ENCODE measurements around the gene MYH9.

Gene MYH9

GRCh38 chr22:36368359-36368983 lies 19.3 kb downstream of the MYH9 start:
- Histone ChIP-seq H3K9ac (ENCODE audit: low read length in 5 of 5) (no peak overlapping the region), H3K36me3 (ENCODE audit: control insufficient read depth in 5 of 5, insufficient read depth in 5 of 5, low read length in 5 of 5) (peaks cover 0 to 13% (median 3%) of the 10 kb centered on the region in 5 donors)

GRCh38 chr22:36367479-36367878 lies 20.3 kb downstream of the MYH9 start:
- Histone ChIP-seq H3K9me3 (ENCODE audit: control insufficient read depth in 5 of 5, low read length in 5 of 5) (no peaks in the 10 kb centered on the region), H3K9ac (ENCODE audit: low read length in 5 of 5) (peak overlapping the region in 1 of 5 donors; percentile 2), H3K27ac (ENCODE audit: low read depth, low read length) (peak overlapping the region; percentile 70), H3K4me3 (ENCODE audit: low read depth in 1 of 5, low read length in 5 of 5) (peak overlapping the region in 2 of 5 donors; percentile 2 to 27), H3K27me3 (ENCODE audit: control insufficient read depth in 5 of 5, insufficient read depth in 4 of 5, low read length in 5 of 5) (no peaks in the 10 kb centered on the region), H3K36me3 (ENCODE audit: control insufficient read depth in 5 of 5, insufficient read depth in 5 of 5, low read length in 5 of 5) (peaks cover 0 to 14% (median 3%) of the 10 kb centered on the region in 5 donors), H3K4me1 (ENCODE audit: control insufficient read depth in 5 of 5, insufficient read depth in 5 of 5, low read length in 5 of 5) (peaks cover 32 to 99% (median 87%) of the 10 kb centered on the region in 5 donors)

More at GRCh38 chr22:36368359-36368983, 19.3 kb downstream of the MYH9 start:
- peaks cover 28 to 99% (median 89%) of the 10 kb centered on the region in 5 donors for H3K4me1 ChIP-seq (ENCODE audit: control insufficient read depth in 5 of 5, insufficient read depth in 5 of 5, low read length in 5 of 5)
- H3K4me3 ChIP-seq (ENCODE audit: low read depth in 1 of 5, low read length in 5 of 5) = peak overlapping the region in 4 of 5 donors; percentile 3 to 48 (median 23)
- peak overlapping the region; percentile 86 for H3K27ac ChIP-seq (ENCODE audit: low read depth, low read length)
- no peaks in the 10 kb centered on the region for H3K9me3 ChIP-seq (ENCODE audit: control insufficient read depth in 5 of 5, low read length in 5 of 5)
- H3K27me3 ChIP-seq (ENCODE audit: control insufficient read depth in 5 of 5, insufficient read depth in 4 of 5, low read length in 5 of 5) = no peaks in the 10 kb centered on the region

GRCh38 chr22:36367066-36367465 lies 20.7 kb downstream of the MYH9 start:
- H3K9ac ChIP-seq (ENCODE audit: low read length in 5 of 5) = peak overlapping the region in 1 of 5 donors; percentile 2

GRCh38 chr22:36366291-36366708 lies 21.5 kb downstream of the MYH9 start:
- Histone ChIP-seq H3K4me3 (ENCODE audit: low read depth in 1 of 5, low read length in 5 of 5) (no peak overlapping the region), H3K27me3 (ENCODE audit: control insufficient read depth in 5 of 5, insufficient read depth in 4 of 5, low read length in 5 of 5) (no peaks in the 10 kb centered on the region), H3K9ac (ENCODE audit: low read length in 5 of 5) (peak overlapping the region in 2 of 5 donors; percentile 2 to 13), H3K27ac (ENCODE audit: low read depth, low read length) (peak overlapping the region; percentile 70), H3K9me3 (ENCODE audit: control insufficient read depth in 5 of 5, low read length in 5 of 5) (no peaks in the 10 kb centered on the region), H3K36me3 (ENCODE audit: control insufficient read depth in 5 of 5, insufficient read depth in 5 of 5, low read length in 5 of 5) (peaks cover 0 to 14% (median 3%) of the 10 kb centered on the region in 5 donors), H3K4me1 (ENCODE audit: control insufficient read depth in 5 of 5, insufficient read depth in 5 of 5, low read length in 5 of 5) (peaks cover 35 to 99% (median 83%) of the 10 kb centered on the region in 5 donors)

More at GRCh38 chr22:36367066-36367465, 20.7 kb downstream of the MYH9 start:
- Histone ChIP-seq H3K36me3 (ENCODE audit: control insufficient read depth in 5 of 5, insufficient read depth in 5 of 5, low read length in 5 of 5) (peaks cover 0 to 14% (median 3%) of the 10 kb centered on the region in 5 donors), H3K9me3 (ENCODE audit: control insufficient read depth in 5 of 5, low read length in 5 of 5) (no peaks in the 10 kb centered on the region), H3K4me3 (ENCODE audit: low read depth in 1 of 5, low read length in 5 of 5) (peak overlapping the region in 1 of 5 donors; percentile 27), H3K27me3 (ENCODE audit: control insufficient read depth in 5 of 5, insufficient read depth in 4 of 5, low read length in 5 of 5) (no peaks in the 10 kb centered on the region), H3K27ac (ENCODE audit: low read depth, low read length) (peak overlapping the region; percentile 70), H3K4me1 (ENCODE audit: control insufficient read depth in 5 of 5, insufficient read depth in 5 of 5, low read length in 5 of 5) (peaks cover 34 to 100% (median 88%) of the 10 kb centered on the region in 5 donors)

GRCh38 chr22:36365020-36365411 lies 22.8 kb downstream of the MYH9 start:
- Histone ChIP-seq H3K27me3 (ENCODE audit: control insufficient read depth in 5 of 5, insufficient read depth in 4 of 5, low read length in 5 of 5) (no peaks in the 10 kb centered on the region), H3K9me3 (ENCODE audit: control insufficient read depth in 5 of 5, low read length in 5 of 5) (no peaks in the 10 kb centered on the region), H3K4me3 (ENCODE audit: low read depth in 1 of 5, low read length in 5 of 5) (no peak overlapping the region), H3K36me3 (ENCODE audit: control insufficient read depth in 5 of 5, insufficient read depth in 5 of 5, low read length in 5 of 5) (peaks cover 0 to 14% (median 1%) of the 10 kb centered on the region in 5 donors), H3K9ac (ENCODE audit: low read length in 5 of 5) (no peak overlapping the region), H3K4me1 (ENCODE audit: control insufficient read depth in 5 of 5, insufficient read depth in 5 of 5, low read length in 5 of 5) (peaks cover 30 to 98% (median 80%) of the 10 kb centered on the region in 5 donors), H3K27ac (ENCODE audit: low read depth, low read length) (peak overlapping the region; percentile 79)

- Histone ChIP-seq H3K9me3 (ENCODE audit: control insufficient read depth in 5 of 5, low read length in 5 of 5) (no peaks in the 10 kb centered on the region), H3K27ac (ENCODE audit: low read depth, low read length) (peak overlapping the region; percentile 79), H3K4me3 (ENCODE audit: low read depth in 1 of 5, low read length in 5 of 5) (peak overlapping the region in 1 of 5 donors; percentile 3), H3K4me1 (ENCODE audit: control insufficient read depth in 5 of 5, insufficient read depth in 5 of 5, low read length in 5 of 5) (peaks cover 29 to 98% (median 78%) of the 10 kb centered on the region in 5 donors), H3K36me3 (ENCODE audit: control insufficient read depth in 5 of 5, insufficient read depth in 5 of 5, low read length in 5 of 5) (peaks cover 0 to 14% (median 2%) of the 10 kb centered on the region in 5 donors), H3K27me3 (ENCODE audit: control insufficient read depth in 5 of 5, insufficient read depth in 4 of 5, low read length in 5 of 5) (no peaks in the 10 kb centered on the region), H3K9ac (ENCODE audit: low read length in 5 of 5) (peak overlapping the region in 2 of 5 donors; percentile 45 to 51)
These were observed 23.3 kb downstream of the MYH9 start for GRCh38 chr22:36364255-36365019.

GRCh38 chr22:36363349-36363981 lies 24.3 kb downstream of the MYH9 start:
- H3K36me3 ChIP-seq (ENCODE audit: control insufficient read depth in 5 of 5, insufficient read depth in 5 of 5, low read length in 5 of 5) = peaks cover 0 to 14% (median 2%) of the 10 kb centered on the region in 5 donors
- H3K9ac ChIP-seq (ENCODE audit: low read length in 5 of 5) = peak overlapping the region in 3 of 5 donors; percentile 22 to 52 (median 41)
- H3K9me3 ChIP-seq (ENCODE audit: control insufficient read depth in 5 of 5, low read length in 5 of 5) = no peaks in the 10 kb centered on the region
- H3K4me3 ChIP-seq (ENCODE audit: low read depth in 1 of 5, low read length in 5 of 5) = no peak overlapping the region
- peaks cover 26 to 98% (median 77%) of the 10 kb centered on the region in 5 donors for H3K4me1 ChIP-seq (ENCODE audit: control insufficient read depth in 5 of 5, insufficient read depth in 5 of 5, low read length in 5 of 5)
- peak overlapping the region; percentile 79 for H3K27ac ChIP-seq (ENCODE audit: low read depth, low read length)
- H3K27me3 ChIP-seq (ENCODE audit: control insufficient read depth in 5 of 5, insufficient read depth in 4 of 5, low read length in 5 of 5) = no peaks in the 10 kb centered on the region

- H3K4me3 ChIP-seq (ENCODE audit: low read depth in 1 of 5, low read length in 5 of 5) = no peak overlapping the region
- no peaks in the 10 kb centered on the region for H3K27me3 ChIP-seq (ENCODE audit: control insufficient read depth in 5 of 5, insufficient read depth in 4 of 5, low read length in 5 of 5)
- H3K27ac ChIP-seq (ENCODE audit: low read depth, low read length) = peak overlapping the region; percentile 79
- H3K36me3 ChIP-seq (ENCODE audit: control insufficient read depth in 5 of 5, insufficient read depth in 5 of 5, low read length in 5 of 5) = peaks cover 0 to 14% (median 2%) of the 10 kb centered on the region in 5 donors
- peak overlapping the region in 2 of 5 donors; percentile 22 to 41 for H3K9ac ChIP-seq (ENCODE audit: low read length in 5 of 5)
- peaks cover 20 to 98% (median 73%) of the 10 kb centered on the region in 5 donors for H3K4me1 ChIP-seq (ENCODE audit: control insufficient read depth in 5 of 5, insufficient read depth in 5 of 5, low read length in 5 of 5)
- no peaks in the 10 kb centered on the region for H3K9me3 ChIP-seq (ENCODE audit: control insufficient read depth in 5 of 5, low read length in 5 of 5)
These were observed 24.8 kb downstream of the MYH9 start for GRCh38 chr22:36362932-36363331.

GRCh38 chr22:36362075-36362474 lies 25.7 kb downstream of the MYH9 start:
- Histone ChIP-seq H3K9ac (ENCODE audit: low read length in 5 of 5) (no peak overlapping the region), H3K27me3 (ENCODE audit: control insufficient read depth in 5 of 5, insufficient read depth in 4 of 5, low read length in 5 of 5) (no peaks in the 10 kb centered on the region), H3K4me1 (ENCODE audit: control insufficient read depth in 5 of 5, insufficient read depth in 5 of 5, low read length in 5 of 5) (peaks cover 23 to 98% (median 71%) of the 10 kb centered on the region in 5 donors), H3K4me3 (ENCODE audit: low read depth in 1 of 5, low read length in 5 of 5) (no peak overlapping the region), H3K27ac (ENCODE audit: low read depth, low read length) (peak overlapping the region; percentile 79), H3K9me3 (ENCODE audit: control insufficient read depth in 5 of 5, low read length in 5 of 5) (no peaks in the 10 kb centered on the region), H3K36me3 (ENCODE audit: control insufficient read depth in 5 of 5, insufficient read depth in 5 of 5, low read length in 5 of 5) (peaks cover 0 to 13% (median 2%) of the 10 kb centered on the region in 5 donors)

Measured in subcutaneous abdominal adipose tissue (tissue), 5 donors.